GM11168 (cell line): ENCODE results near the gene TIPRL.
"Not testable (repeated sequence)": the region's sequence is repeated elsewhere in the genome, so short reads cannot be mapped to it uniquely, and the experiment has no call there.

Experiments
- in situ Hi-C: fragments of 300-500 bp; cut with MboI; formaldehyde crosslinking; loops from one replicate; pipeline ENCODE4 v1.12.0; 2022; ENCODE audit warnings: low sequenced_read_pairs; ENCODE audit not compliant: unreplicated experiment

Gene TIPRL

DNA sequence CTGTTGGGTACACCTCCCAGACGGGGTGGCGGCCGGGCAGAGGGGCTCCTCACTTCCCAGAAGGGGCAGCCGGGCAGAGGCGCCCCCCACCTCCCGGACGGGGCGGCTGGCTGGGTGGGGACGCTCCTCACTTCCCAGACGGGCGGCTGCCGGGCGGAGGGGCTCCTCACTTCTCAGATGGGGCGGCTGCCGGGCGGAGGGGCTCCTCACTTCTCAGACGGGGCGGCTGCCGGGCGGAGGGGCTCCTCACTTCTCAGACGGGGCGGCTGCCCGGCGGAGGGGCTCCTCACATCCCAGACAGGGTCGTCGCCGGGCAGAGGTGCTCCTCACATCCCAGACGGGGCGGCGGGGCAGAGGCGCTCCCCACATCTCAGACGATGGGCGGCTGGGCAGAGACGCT, 28.9 kb downstream of the TIPRL start:
- in situ Hi-C loops, result not testable (repeated sequence)

DNA sequence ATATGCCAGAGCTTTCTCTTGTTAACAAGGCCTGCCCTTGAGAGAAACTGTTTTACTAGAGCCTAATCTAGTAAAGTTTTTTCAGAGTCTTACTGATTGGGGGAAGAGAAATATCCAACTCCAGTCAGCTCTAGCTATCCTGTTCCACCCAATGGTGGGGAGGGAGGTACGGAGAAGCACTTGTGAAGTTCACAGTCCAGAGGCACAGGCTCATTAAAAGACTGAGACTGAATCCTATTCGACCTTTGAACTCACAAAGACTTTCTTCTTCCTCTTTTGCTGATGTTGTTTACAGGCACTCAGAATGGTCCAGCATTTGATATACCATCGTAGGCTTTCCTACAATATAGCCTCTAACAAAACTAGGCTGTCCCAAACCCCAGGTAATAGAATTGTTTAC, 31.6 kb downstream of the TIPRL start:
- in situ Hi-C loops, result no loop called here

DNA sequence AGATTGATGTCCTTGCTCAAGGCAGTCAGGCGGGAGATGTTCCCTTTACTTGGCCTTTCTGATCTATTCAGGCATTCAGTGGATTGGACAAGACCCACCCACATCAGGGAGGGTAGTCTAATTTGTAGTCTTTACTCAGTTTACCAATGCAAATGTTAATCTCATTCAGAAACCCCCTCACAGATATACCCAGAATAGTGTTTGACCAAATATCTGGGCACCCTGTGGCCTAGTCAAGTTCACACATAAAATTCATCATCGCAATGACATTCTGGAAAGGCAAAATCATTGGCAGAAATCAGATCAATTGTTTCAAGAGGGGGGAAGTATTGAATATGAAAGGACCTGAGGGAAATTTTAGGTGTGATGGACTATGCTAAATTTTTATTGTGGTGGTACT, 34.6 kb downstream of the TIPRL start:
- in situ Hi-C loops, result no loop called here

- in situ Hi-C loops, result no loop called here
Measured at GRCh38 chr1:168216171-168216570, 37.4 kb downstream of the TIPRL start.

GRCh38 chr1:168217664-168218063, 38.9 kb downstream of the TIPRL start:
- in situ Hi-C loops, result no loop called here

- in situ Hi-C loops, result no loop called here
Measured at GRCh38 chr1:168218658-168219057, 39.9 kb downstream of the TIPRL start.

DNA sequence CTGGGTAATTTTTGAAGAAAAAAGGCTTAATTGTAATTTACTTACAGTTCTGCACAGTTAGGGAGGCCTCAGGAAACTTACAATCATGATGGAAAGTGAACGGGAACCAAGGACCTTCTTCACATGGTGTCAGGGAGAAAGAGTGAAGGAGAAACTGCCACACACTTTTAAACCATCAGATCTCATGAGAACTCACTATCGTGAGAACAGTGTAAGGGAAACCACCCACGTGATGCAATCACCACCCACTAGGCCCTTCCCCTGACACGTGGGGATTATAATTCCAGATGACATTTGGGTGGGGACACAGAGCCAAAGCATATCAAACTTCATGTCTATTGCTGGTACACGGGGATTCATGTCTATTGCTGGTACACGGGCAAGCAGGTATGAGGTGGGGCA, 41.7 kb downstream of the TIPRL start:
- in situ Hi-C loops, result no loop called here

DNA sequence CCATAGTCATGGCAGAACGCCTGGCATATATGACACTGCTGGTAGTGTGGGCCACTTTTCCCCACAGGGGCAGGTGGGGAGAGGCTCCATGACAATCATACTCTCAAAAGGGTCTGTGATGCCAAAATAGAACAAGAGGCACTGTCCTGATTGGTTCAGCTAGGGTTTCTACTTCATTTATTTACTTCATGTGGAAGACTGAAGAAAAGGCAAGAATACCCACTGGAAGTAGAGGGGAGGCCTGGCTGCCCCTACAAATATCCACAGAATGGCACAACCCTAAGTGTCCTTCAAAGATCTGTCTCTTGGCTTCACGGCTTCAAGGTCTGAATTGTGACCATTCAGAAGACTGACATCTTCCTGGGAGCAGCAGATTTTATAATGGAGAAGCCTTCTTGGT, 42.5 kb downstream of the TIPRL start:
- in situ Hi-C loops, result no loop called here

- in situ Hi-C loops, result no loop called here
Measured at GRCh38 chr1:168223261-168223660, 44.5 kb downstream of the TIPRL start.

DNA sequence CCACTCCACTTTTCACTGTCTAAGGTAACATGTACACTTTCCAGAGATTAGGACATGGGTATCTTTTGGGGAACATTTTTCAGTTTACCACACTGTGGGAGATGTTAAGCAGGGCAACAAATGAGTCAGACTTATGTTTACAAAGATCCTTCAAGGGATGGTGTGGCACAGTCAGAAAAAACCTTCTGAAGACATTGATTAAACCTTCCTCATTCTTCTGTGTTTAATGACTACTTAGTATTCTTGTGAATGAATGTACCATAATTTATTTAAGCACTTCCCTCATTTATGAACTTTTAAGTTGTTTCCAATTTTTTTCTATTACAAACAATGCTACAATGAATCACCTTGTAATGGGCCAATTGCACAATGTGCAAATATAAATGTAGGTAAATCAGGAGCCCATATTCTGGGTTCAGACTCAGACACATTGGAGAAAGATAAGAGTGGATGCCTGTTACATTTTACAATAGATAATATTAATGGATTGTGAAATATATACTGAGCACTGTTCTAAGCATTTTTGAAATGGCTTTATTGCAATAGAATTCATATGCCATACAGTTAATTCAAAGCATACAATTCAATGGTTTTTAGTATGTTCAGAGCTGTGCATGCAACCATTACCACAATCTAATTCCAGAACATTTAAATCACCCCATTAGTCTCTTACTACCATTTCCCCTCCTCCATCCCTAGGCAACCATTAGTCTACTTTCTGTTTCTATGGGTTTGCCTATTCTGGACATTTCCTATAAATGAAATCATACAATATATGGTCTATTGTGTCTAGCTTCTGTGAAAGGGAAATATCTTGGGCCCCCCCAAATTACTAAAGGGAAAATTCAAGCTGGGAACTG, 45.1 kb downstream of the TIPRL start:
- in situ Hi-C loops, result no loop called here

- in situ Hi-C loops, result no loop called here
Measured at GRCh38 chr1:168224991-168225390, 46.2 kb downstream of the TIPRL start.

DNA sequence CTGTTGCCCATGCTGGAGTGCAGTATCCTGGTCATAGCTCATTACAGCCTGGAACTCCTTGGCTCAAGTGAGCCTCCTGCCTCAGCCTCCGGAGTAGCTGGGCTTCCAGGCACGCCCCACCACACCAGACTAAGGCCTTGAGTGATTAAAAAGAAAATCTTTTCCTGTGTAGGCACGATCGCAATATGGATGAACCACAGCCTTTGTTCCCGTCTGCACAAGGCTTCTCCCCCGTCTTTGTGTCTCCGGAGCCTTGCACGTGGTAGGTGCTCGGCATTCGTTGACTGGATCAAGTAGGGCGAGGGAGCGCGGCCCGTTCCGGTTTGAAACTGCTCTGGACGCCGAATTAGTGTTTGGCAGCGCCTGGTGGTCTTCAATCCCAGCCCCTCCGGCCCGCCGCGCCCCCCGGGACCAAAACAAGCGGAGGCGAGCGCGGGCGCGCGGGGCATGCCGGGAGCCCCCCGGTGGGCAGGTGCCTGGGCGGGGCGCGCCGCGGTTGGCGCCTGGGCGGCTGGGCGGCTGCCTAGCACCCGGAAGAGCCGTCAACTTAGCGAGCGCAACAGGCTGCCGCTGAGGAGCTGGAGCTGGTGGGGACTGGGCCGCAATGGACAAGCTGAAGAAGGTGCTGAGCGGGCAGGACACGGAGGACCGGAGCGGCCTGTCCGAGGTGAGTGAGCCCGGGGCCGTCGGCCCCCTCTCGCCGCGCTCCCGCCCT, 46.9 kb downstream of the TIPRL start, which contains the start of gene SFT2D2:
Gene SFT2D2 (plus strand): TSS at position 529 of the 715 bp plus-strand sequence. CDS start 76 bp downstream, at position 605.
- in situ Hi-C loops, result no loop called here

DNA sequence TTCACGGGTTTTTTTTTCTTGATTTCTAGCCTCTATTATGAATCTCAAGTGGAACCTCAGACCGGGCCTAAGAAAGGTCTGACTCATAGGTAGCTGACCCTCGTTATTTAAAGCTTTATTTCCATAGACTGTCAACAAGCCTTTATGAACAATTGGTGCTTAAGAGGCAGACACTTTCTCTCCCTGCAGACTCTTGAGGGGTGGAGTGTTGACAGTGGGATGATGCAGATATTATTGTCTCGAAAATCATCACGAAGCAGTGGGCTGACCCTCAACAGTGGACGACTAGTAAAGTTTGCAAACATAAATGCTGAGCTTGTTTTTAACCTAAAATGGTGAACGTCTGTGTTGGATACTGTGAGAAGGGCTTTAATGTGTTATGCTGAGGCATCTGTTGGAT, 48.9 kb downstream of the TIPRL start:
- in situ Hi-C loops, result no loop called here

DNA sequence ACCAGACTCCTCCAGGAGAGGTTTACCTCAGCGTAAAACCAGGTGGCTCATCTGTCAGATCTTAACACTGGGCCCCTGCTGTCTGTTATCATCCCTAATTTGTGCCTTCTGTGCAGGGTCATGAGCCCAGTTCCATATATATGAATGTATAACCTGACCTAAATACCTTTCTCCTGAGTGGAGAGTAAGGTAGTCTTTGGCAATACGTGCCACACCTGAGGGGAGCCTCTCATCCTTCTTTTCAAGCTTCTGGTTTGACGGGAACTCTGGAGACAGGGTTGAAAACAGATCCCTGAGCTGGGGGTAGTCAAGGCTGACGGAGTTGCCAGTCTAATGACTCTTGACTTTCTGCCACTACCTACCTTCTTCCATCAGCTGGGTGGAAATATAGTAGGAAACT, 51.1 kb downstream of the TIPRL start:
- in situ Hi-C loops, result no loop called here

GRCh38 chr1:168230709-168231108, 51.9 kb downstream of the TIPRL start:
- in situ Hi-C loops, result no loop called here

DNA sequence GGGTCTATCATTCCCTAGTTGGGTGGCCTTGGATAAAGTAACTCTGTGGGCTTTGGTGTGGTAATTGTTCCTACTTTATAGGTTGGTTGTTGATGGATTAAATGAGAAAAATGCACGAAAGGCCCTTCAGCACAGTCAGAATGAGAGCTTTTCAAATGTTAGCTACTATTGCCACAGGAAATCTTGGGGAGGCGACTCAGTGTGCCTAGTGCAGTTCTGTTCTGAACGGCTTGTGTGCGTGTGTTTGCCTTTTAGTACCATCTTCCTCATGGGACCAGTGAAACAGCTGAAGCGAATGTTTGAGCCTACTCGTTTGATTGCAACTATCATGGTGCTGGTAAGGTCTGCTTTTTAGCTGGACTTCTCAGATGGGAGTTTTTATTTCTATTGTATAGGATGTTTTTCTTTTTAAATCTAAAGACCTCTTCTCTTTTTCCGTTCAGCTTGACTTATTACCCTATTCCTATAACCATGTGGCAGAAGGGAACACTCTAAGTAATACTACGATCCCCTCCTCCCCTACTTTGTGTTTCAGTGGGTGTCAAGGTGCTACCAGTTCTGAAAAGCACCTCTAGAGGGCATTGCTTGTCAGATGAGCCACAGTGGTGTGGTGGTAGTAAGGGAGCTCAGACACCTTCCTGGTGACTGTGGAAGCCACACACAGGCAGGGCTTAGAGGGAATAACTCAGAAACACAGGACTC, 56.2 kb downstream of the TIPRL start:
- in situ Hi-C loops, result no loop called here

DNA sequence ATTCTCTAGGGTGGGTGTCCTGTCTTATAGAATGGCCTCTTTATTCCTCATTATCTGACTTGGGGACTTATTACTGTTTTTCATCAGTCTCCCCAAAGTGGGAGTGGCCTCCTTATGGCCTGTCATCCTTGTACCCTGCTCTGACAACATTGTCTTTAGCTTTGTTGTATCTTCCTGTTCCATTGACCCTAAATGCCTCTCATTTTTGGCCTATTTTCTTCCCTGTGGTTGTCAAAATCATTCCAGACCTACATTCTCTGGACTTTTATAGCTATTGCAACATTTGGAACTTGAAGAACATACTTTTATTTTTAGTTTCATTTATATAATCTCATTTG, 56.8 kb downstream of the TIPRL start:
- in situ Hi-C loops, result no loop called here

GRCh38 chr1:168235937-168236336, 57.2 kb downstream of the TIPRL start:
- in situ Hi-C loops, result no loop called here

DNA sequence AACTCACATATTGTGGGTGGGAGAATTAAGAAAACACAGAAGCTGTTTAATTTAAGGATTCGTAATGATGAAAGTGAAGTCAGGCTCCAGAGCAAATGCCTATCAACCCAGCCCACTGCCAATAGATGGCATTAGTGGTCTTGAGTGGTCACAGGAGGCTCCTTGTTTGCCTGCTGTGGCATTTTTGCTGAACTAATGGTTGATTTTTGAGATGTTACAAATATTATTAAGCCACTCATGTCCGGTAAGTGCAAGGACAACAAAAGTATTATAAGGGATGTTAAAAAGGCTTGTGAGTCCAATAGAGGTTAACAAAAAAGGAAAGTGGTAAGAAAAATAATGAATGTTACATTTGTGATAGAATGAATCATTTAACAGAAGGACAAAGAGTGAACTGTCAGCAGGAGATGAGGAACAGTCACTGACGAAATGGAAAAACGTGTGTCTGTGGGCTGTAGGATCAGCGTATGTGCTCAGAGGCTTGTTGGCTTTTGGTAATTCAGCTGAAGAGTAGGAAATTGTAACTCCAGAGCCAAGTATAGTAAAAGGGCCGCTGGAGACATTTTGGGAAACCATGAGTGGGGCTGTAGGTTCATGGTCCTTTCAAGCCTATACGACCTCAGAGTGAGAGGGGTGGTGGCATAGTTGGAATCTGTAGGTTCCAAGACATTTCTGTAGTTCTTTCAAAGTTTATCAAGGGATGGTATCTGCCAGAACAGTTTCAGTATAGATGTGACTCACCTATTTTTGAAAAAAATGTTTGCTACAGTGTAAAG, 58.3 kb downstream of the TIPRL start:
- in situ Hi-C loops, result no loop called here

GRCh38 chr1:168243198-168243597, 64.4 kb downstream of the TIPRL start:
- in situ Hi-C loops, result no loop called here
